ENCODE measurements around the gene C14orf132.

Gene C14orf132

DNA sequence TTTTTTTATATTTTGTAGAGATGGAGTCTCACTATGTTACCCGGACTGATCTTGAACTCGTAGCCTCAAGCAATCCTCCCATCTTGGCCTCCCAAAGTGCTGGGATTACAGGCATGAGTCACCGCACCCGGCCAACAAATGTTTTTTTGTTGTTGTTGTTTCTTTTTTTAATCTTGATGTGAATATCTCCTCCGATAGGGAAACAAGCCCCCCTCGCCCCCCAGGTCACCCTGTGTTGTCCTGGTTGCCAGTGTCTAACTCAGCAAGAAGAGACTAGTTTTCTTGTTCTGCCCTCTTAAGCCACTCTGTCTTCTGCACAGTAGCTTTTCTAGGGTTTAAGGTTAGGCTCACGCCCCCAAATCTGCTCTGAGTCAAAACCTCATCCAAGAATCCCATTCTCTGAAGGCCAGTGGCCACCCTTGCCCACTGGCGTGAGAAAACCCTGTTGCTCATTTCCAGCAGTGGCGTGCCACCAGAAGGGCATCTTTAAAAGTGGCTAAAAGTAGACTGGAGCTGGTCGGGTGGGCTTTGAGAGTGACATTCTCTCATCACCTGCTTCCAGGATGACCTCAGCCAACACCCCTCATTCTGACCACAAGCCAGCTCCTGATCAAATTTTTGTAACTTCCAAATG is 42.7 kb downstream of the C14orf132 start:
- Histone ChIP-seq H3K4me3 (ENCODE audit: low read length) (no peak overlapping the region), H3K4me1 (ENCODE audit: control insufficient read depth, insufficient read depth, low read length) (no peaks in the 10 kb centered on the region), H3K27me3 (ENCODE audit: control insufficient read depth, insufficient read depth, low read length) (no peaks in the 10 kb centered on the region), H3K36me3 (ENCODE audit: control insufficient read depth, insufficient read depth, low read length) (no peaks in the 10 kb centered on the region), H3K9me3 (ENCODE audit: control insufficient read depth, low read length) (no peaks in the 10 kb centered on the region), H3K9ac (ENCODE audit: low read length) (no peak overlapping the region)

DNA sequence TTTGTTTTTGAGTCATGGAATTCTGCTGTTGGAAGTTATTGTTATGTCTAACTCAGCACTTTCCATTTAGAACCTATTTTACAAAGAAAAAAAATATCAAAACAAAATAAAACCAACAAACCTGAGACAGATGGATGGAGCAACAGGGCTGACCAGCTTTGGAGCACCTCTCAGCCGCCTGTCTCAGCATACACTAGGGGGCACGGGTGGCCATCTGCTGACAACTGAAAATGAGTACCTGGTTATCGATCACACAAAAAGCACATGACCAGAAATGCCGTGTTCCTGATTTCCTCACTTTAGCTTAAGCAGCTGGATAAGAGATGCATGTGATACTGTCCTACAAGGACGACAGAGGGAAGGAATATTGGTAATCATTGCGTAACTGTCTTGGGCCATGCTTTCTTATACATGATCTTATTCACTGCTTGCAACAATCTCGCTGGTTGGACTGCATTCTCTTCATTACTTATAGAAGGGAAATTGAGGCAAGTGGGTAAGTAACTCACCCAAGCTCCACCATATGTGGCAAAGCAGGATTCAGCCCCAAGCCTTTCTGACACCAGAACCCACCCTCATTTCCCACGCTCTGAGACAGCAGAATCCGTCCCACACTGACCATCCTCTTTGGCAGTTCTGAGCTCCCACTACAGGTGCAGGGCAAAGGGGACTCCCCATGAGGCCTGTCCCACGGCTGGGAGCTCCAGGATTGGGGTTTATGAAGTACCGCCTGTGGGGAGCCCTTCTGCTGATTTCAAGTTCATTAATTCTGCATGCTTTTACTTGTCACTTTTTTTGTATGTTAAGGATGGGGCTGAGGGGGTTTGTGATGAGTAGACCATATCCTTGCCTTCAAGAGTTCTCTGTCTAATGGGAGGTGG is 43.5 kb downstream of the C14orf132 start:
- Histone ChIP-seq H3K9ac (ENCODE audit: low read length) (no peak overlapping the region), H3K9me3 (ENCODE audit: control insufficient read depth, low read length) (no peaks in the 10 kb centered on the region), H3K4me1 (ENCODE audit: control insufficient read depth, insufficient read depth, low read length) (no peaks in the 10 kb centered on the region), H3K27me3 (ENCODE audit: control insufficient read depth, insufficient read depth, low read length) (no peaks in the 10 kb centered on the region), H3K36me3 (ENCODE audit: control insufficient read depth, insufficient read depth, low read length) (no peaks in the 10 kb centered on the region), H3K4me3 (ENCODE audit: low read length) (no peak overlapping the region)

GRCh38 chr14:96083667-96084320 is 44.6 kb downstream of the C14orf132 start:
- Histone ChIP-seq H3K4me1 (ENCODE audit: control insufficient read depth, insufficient read depth, low read length) (no peaks in the 10 kb centered on the region), H3K27me3 (ENCODE audit: control insufficient read depth, insufficient read depth, low read length) (no peaks in the 10 kb centered on the region), H3K36me3 (ENCODE audit: control insufficient read depth, insufficient read depth, low read length) (no peaks in the 10 kb centered on the region), H3K9me3 (ENCODE audit: control insufficient read depth, low read length) (no peaks in the 10 kb centered on the region), H3K4me3 (ENCODE audit: low read length) (no peak overlapping the region), H3K9ac (ENCODE audit: low read length) (no peak overlapping the region)

- Histone ChIP-seq H3K4me3 (ENCODE audit: low read length) (no peak overlapping the region), H3K9me3 (ENCODE audit: control insufficient read depth, low read length) (no peaks in the 10 kb centered on the region), H3K4me1 (ENCODE audit: control insufficient read depth, insufficient read depth, low read length) (no peaks in the 10 kb centered on the region), H3K27me3 (ENCODE audit: control insufficient read depth, insufficient read depth, low read length) (no peaks in the 10 kb centered on the region), H3K9ac (ENCODE audit: low read length) (no peak overlapping the region), H3K36me3 (ENCODE audit: control insufficient read depth, insufficient read depth, low read length) (no peaks in the 10 kb centered on the region)
Measured at GRCh38 chr14:96084796-96085195, 45.6 kb downstream of the C14orf132 start.

GRCh38 chr14:96085369-96085768 is 46.2 kb downstream of the C14orf132 start:
- H3K9me3 ChIP-seq (ENCODE audit: control insufficient read depth, low read length) = no peaks in the 10 kb centered on the region
- no peak overlapping the region for H3K9ac ChIP-seq (ENCODE audit: low read length)
- H3K4me3 ChIP-seq (ENCODE audit: low read length) = no peak overlapping the region
- no peaks in the 10 kb centered on the region for H3K36me3 ChIP-seq (ENCODE audit: control insufficient read depth, insufficient read depth, low read length)
- no peaks in the 10 kb centered on the region for H3K4me1 ChIP-seq (ENCODE audit: control insufficient read depth, insufficient read depth, low read length)
- no peaks in the 10 kb centered on the region for H3K27me3 ChIP-seq (ENCODE audit: control insufficient read depth, insufficient read depth, low read length)

- Histone ChIP-seq H3K9ac (ENCODE audit: low read length) (no peak overlapping the region), H3K9me3 (ENCODE audit: control insufficient read depth, low read length) (no peaks in the 10 kb centered on the region), H3K4me1 (ENCODE audit: control insufficient read depth, insufficient read depth, low read length) (no peaks in the 10 kb centered on the region), H3K27me3 (ENCODE audit: control insufficient read depth, insufficient read depth, low read length) (no peaks in the 10 kb centered on the region), H3K4me3 (ENCODE audit: low read length) (no peak overlapping the region), H3K36me3 (ENCODE audit: control insufficient read depth, insufficient read depth, low read length) (no peaks in the 10 kb centered on the region)
Measured at GRCh38 chr14:96086032-96086431, 46.9 kb downstream of the C14orf132 start.

DNA sequence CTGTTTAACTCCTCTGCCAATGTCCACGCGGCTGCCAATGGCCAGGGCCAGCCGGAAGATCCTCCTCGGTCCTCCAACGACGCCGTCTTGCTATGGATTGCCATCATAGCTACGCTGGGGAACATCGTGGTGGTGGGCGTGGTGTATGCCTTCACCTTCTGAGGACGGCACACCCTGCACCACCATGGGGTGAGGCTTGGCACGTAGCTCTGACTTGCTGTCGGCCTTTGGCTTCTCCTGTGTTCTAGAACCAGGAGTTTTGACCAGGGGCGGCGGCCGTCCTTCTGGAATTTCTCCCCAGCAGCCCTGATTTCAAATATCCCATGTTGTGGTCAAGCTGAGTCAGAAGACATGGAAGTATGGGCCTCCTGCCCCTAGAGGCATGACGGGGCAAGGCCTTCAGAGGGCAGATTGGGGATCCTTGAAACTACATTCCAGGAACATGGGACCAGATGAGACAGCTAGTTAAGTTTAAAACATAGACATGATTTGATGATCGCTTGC is 47.5 kb downstream of the C14orf132 start:
- H3K36me3 ChIP-seq (ENCODE audit: control insufficient read depth, insufficient read depth, low read length) = no peaks in the 10 kb centered on the region
- H3K4me3 ChIP-seq (ENCODE audit: low read length) = no peak overlapping the region
- no peak overlapping the region for H3K9ac ChIP-seq (ENCODE audit: low read length)
- H3K4me1 ChIP-seq (ENCODE audit: control insufficient read depth, insufficient read depth, low read length) = no peaks in the 10 kb centered on the region
- no peaks in the 10 kb centered on the region for H3K9me3 ChIP-seq (ENCODE audit: control insufficient read depth, low read length)
- H3K27me3 ChIP-seq (ENCODE audit: control insufficient read depth, insufficient read depth, low read length) = no peaks in the 10 kb centered on the region

- no peaks in the 10 kb centered on the region for H3K36me3 ChIP-seq (ENCODE audit: control insufficient read depth, insufficient read depth, low read length)
- H3K4me1 ChIP-seq (ENCODE audit: control insufficient read depth, insufficient read depth, low read length) = no peaks in the 10 kb centered on the region
- H3K4me3 ChIP-seq (ENCODE audit: low read length) = no peak overlapping the region
- H3K27me3 ChIP-seq (ENCODE audit: control insufficient read depth, insufficient read depth, low read length) = no peaks in the 10 kb centered on the region
- H3K9me3 ChIP-seq (ENCODE audit: control insufficient read depth, low read length) = no peaks in the 10 kb centered on the region
- no peak overlapping the region for H3K9ac ChIP-seq (ENCODE audit: low read length)
Measured at GRCh38 chr14:96088074-96088473, 48.9 kb downstream of the C14orf132 start.

DNA sequence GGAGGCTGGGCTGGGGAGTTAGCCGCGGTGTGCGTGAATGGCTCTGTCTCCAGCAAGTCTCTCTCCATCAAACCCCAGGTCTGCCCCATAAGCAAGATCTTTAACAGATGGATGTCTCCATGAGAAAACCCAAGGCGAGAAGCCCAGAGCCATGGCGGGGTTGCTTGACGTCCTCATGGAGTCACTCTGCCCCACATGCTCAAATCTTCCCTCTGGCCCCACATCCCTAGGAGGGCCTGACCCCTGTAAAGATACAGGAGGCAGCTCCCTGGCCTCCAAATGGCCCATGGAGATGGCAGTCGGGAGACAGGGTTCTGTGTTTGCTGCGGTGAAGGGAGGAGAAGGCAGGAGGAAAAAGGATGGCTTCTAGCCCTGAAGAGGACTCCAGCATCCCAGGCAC is 49.3 kb downstream of the C14orf132 start:
- Histone ChIP-seq H3K36me3 (ENCODE audit: control insufficient read depth, insufficient read depth, low read length) (no peaks in the 10 kb centered on the region), H3K9me3 (ENCODE audit: control insufficient read depth, low read length) (no peaks in the 10 kb centered on the region), H3K27me3 (ENCODE audit: control insufficient read depth, insufficient read depth, low read length) (no peaks in the 10 kb centered on the region), H3K4me3 (ENCODE audit: low read length) (no peak overlapping the region), H3K9ac (ENCODE audit: low read length) (no peak overlapping the region), H3K4me1 (ENCODE audit: control insufficient read depth, insufficient read depth, low read length) (no peaks in the 10 kb centered on the region)

DNA sequence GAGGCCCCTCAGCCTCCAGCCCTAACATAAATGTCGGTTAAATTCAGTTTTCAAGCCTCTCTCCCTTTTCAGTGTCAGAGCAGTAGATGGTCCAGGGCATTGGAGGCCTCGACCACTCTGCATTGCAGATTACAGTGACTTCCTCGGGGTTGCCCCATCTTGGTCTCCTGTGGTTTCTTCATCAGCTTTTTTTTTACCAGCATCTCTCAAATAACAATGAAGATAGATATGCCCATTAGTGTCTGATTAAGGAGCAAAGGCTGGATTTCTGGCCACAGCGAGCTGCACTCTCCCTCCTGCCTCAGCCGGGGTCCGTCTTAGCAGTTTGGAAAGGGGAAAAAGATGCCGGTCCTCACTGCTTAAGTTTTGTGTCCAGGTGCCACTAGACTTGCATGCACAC is 49.7 kb downstream of the C14orf132 start:
- no peaks in the 10 kb centered on the region for H3K4me1 ChIP-seq (ENCODE audit: control insufficient read depth, insufficient read depth, low read length)
- H3K9me3 ChIP-seq (ENCODE audit: control insufficient read depth, low read length) = no peaks in the 10 kb centered on the region
- no peak overlapping the region for H3K4me3 ChIP-seq (ENCODE audit: low read length)
- H3K27me3 ChIP-seq (ENCODE audit: control insufficient read depth, insufficient read depth, low read length) = no peaks in the 10 kb centered on the region
- no peaks in the 10 kb centered on the region for H3K36me3 ChIP-seq (ENCODE audit: control insufficient read depth, insufficient read depth, low read length)
- no peak overlapping the region for H3K9ac ChIP-seq (ENCODE audit: low read length)

GRCh38 chr14:96089401-96089800 is 50.2 kb downstream of the C14orf132 start:
- H3K9ac ChIP-seq (ENCODE audit: low read length) = no peak overlapping the region
- peaks cover under 1% of the 10 kb centered on the region for H3K4me1 ChIP-seq (ENCODE audit: control insufficient read depth, insufficient read depth, low read length)
- no peaks in the 10 kb centered on the region for H3K27me3 ChIP-seq (ENCODE audit: control insufficient read depth, insufficient read depth, low read length)
- no peaks in the 10 kb centered on the region for H3K36me3 ChIP-seq (ENCODE audit: control insufficient read depth, insufficient read depth, low read length)
- no peak overlapping the region for H3K4me3 ChIP-seq (ENCODE audit: low read length)
- H3K9me3 ChIP-seq (ENCODE audit: control insufficient read depth, low read length) = no peaks in the 10 kb centered on the region
